K562 (cell line): Measurements from ENCODE around the gene CNKSR1. TPM values are rescaled to one million over a fixed set of nuclear protein-coding genes. Genes with fewer than 3 reads are reported as not detected.

Source experiments
- E2F8 ChIP-seq: fragments of 450-650 bp; IDR thresholded peaks from 2 replicates; pipeline ENCODE4 v1.7.1; 2018; ENCODE audit warnings: mild to moderate bottlenecking, low read depth; ENCODE audit not compliant: partially characterized antibody
- ELK3 ChIP-seq: fragments of 450-650 bp; formaldehyde crosslinking; IDR thresholded peaks from 2 replicates; pipeline ENCODE4 v1.4.0; 2020; ENCODE audit warnings: mild to moderate bottlenecking
- FOXO4 ChIP-seq: fragments of 450-650 bp; formaldehyde crosslinking; IDR thresholded peaks from 2 replicates; pipeline ENCODE4 v1.4.0; 2020; ENCODE audit warnings: mild to moderate bottlenecking, moderate library complexity
- GTF2F1 ChIP-seq: IDR thresholded peaks from 2 replicates; pipeline ENCODE4 v1.6.1; 2011; ENCODE audit warnings: low read depth, low read length, improper control_type of control experiment
- IRF2 ChIP-seq: sonication (generic); formaldehyde crosslinking; IDR thresholded peaks from 2 replicates; pipeline ENCODE4 v1.8.1; 2022; ENCODE audit warnings: mild to moderate bottlenecking, missing genetic modification reagents
- IRF9 ChIP-seq: fragments of 450-650 bp; IDR thresholded peaks from 2 replicates; pipeline ENCODE4 v1.6.1; 2016; ENCODE audit warnings: missing biosample characterization, missing genetic modification characterization
- MAFK ChIP-seq: IDR thresholded peaks from 2 replicates; pipeline ENCODE4 v1.6.1; 2011; ENCODE audit warnings: low read length, improper control_type of control experiment
- NCOA1 ChIP-seq: fragments of 450-650 bp; IDR thresholded peaks from 2 replicates; pipeline ENCODE4 v1.6.1; 2016; ENCODE audit warnings: low read depth
- NR1H2 ChIP-seq: sonication (generic); formaldehyde crosslinking; IDR thresholded peaks from 2 replicates; pipeline ENCODE4 v1.4.0; 2020; ENCODE audit warnings: mild to moderate bottlenecking, missing genetic modification reagents
- RBM14 ChIP-seq: fragments of 200-400 bp; formaldehyde crosslinking; IDR thresholded peaks from 2 replicates; pipeline ENCODE4 v1.6.1; 2018; ENCODE audit warnings: low read depth, mild to moderate bottlenecking, low read length, moderate library complexity, borderline replicate concordance; ENCODE audit not compliant: insufficient read depth
- SETDB1 ChIP-seq: IDR thresholded peaks from one replicate; pipeline ENCODE4 v1.6.1; 2012; ENCODE audit warnings: low read length, control low read depth, inconsistent platforms
- SIX5 ChIP-seq, 2 experiments: IDR thresholded peaks; 2 replicates each; pipeline ENCODE4 v1.6.1; 2011; ENCODE audit warnings: low read length in 2 of 2, borderline replicate concordance in 1 of 2, low read depth in 1 of 2, mild to moderate bottlenecking in 1 of 2, moderate library complexity in 1 of 2; ENCODE audit not compliant: insufficient read depth in 1 of 2
- SMAD3 ChIP-seq: fragments of 450-650 bp; formaldehyde crosslinking; conservative IDR thresholded peaks from 2 replicates; pipeline ENCODE4 v1.4.0; 2020; ENCODE audit warnings: mild to moderate bottlenecking
- SMARCA5 ChIP-seq: fragments of 450-650 bp; IDR thresholded peaks from 2 replicates; pipeline ENCODE4 v1.6.1; 2016
- TEAD2 ChIP-seq: fragments of 450-650 bp; IDR thresholded peaks from 2 replicates; pipeline ENCODE4 v1.6.1; 2016; ENCODE audit warnings: missing genetic modification characterization, control low read depth, missing compliant biosample characterization
- TFE3 ChIP-seq: fragments of 450-650 bp; formaldehyde crosslinking; IDR thresholded peaks from 2 replicates; pipeline ENCODE4 v1.4.0; 2020; ENCODE audit warnings: mild to moderate bottlenecking, mixed read lengths
- XRCC3 ChIP-seq: fragments of 450-650 bp; IDR thresholded peaks from 2 replicates; pipeline ENCODE4 v1.6.1; 2017; ENCODE audit warnings: mild to moderate bottlenecking, moderate library complexity
- YBX1 ChIP-seq: fragments of 450-650 bp; IDR thresholded peaks from 2 replicates; pipeline ENCODE4 v1.7.1; 2016; ENCODE audit warnings: mild to moderate bottlenecking
- ZBTB26 ChIP-seq: fragments of 450-650 bp; formaldehyde crosslinking; IDR thresholded peaks from 2 replicates; pipeline ENCODE4 v1.4.0; 2022; ENCODE audit warnings: missing genetic modification characterization
- ZNF134 ChIP-seq: fragments of 250-450 bp; sonication (Bioruptor Pico); conservative IDR thresholded peaks from 2 replicates; pipeline ENCODE4 v1.4.0; 2020
- ZNF561 ChIP-seq: fragments of 450-650 bp; formaldehyde crosslinking; conservative IDR thresholded peaks from 2 replicates; pipeline ENCODE4 v1.4.0; 2020; ENCODE audit warnings: mild to moderate bottlenecking, moderate library complexity
- polyA plus RNA-seq, 8 experiments: library from polyadenylated mRNA; depleted of rRNA in 4 of 8; stranded (reverse) in 5 of 8; unstranded in 3 of 8; fragments of >200 nt; fragmentation: Nextera tagmentation in 2 of 8; fragmentation: Illumina TruSeq in 1 of 8; extraction: Ambion mirVana in 2 of 8; extraction: Trizol in 1 of 8; gene quantifications; 2 replicates each; pipeline versions ENCODE4 v1.2.1 to v1.2.3, GENCODE V29; 2011 to 2014; ENCODE audit warnings: inconsistent platforms in 1 of 8, missing spikeins in 1 of 8
- total RNA-seq, 7 experiments: library from RNA; depleted of rRNA in 6 of 7; stranded (reverse); fragments of >200 nt in 6 of 7; fragmentation: Illumina TruSeq in 2 of 7; extraction: Trizol in 2 of 7; gene quantifications; 2 replicates each; pipeline versions ENCODE4 v1.2.1 to v1.2.3, GENCODE V29; 2011 to 2021; ENCODE audit warnings: low replicate concordance in 1 of 7

Gene CNKSR1
- total and polyA plus RNA-seq, 9 of the 15 experiments (the other 6 are each of a cell fraction or from before 2014, with no cell fraction given) = 0.03 to 2.8 (median 1.1) TPM

GRCh38 chr1:26129778-26130177 lies 47.5 kb upstream of the CNKSR1 start (continued):
- TF ChIP-seq FOXO4 = no peak
- TF ChIP-seq RBM14 = no peak
- TF ChIP-seq SETDB1 = no peak
- no peak for TF ChIP-seq ELK3 (CRISPR knock-in tag)
- no peak for TF ChIP-seq ZNF561 (CRISPR knock-in tag)
- no peak for TF ChIP-seq E2F8
- TF ChIP-seq YBX1 = no peak
- no peak for TF ChIP-seq SIX5 (IDR thresholded peaks at IDR 0.05; ENCODE audit: borderline replicate concordance in 1 of 2, insufficient read depth in 1 of 2, low read depth in 1 of 2, low read length in 2 of 2)
- TF ChIP-seq MAFK = no peak
- no peak for TF ChIP-seq ZNF134 (CRISPR knock-in tag)
- no peak for TF ChIP-seq XRCC3
- 0 out of 2 replicates have a peak, but pooled peaks have one; percentile 14 for TF ChIP-seq SMAD3 (CRISPR knock-in tag)
- TF ChIP-seq NCOA1 = no peak
- TF ChIP-seq ZBTB26 (CRISPR knock-in tag) = no peak
- 0 out of 2 replicates have a peak, but pooled peaks have one; percentile 43 for TF ChIP-seq TEAD2 (tag)
- no peak for TF ChIP-seq GTF2F1
- TF ChIP-seq TFE3 (CRISPR knock-in tag) = 0 out of 2 replicates have a peak, but pooled peaks have one; percentile 9
- no peak for TF ChIP-seq SMARCA5
- no peak for TF ChIP-seq IRF9
- TF ChIP-seq NR1H2 = no peak
- no peak for TF ChIP-seq IRF2 (CRISPR knock-in tag)
